IMR-90 (cell line): ENCODE data around the gene NOP14.

Experiments
- CTCF ChIP-seq: conservative IDR thresholded peaks from 2 replicates; pipeline ENCODE4 v1.5.1; 2012; ENCODE audit warnings: mild to moderate bottlenecking, low read depth, low read length, improper control_type of control experiment
- USF2 ChIP-seq: fragments of 150-350 bp; IDR thresholded peaks from 2 replicates; pipeline ENCODE4 v1.6.1; 2017; ENCODE audit warnings: mild to moderate bottlenecking, antibody characterized with exemption, low read length, low read depth

GRCh38 chr4:2930758-2931511, 32.3 kb downstream of the NOP14 start:
- TF ChIP-seq CTCF: no peak
- no peak for TF ChIP-seq USF2
